Amniotic stem cell (primary cell): ENCODE data around the gene ALDH1B1.
A peak's percentile ranks its signal among the peaks of the same experiment; 100 is the strongest.

ENCODE experiments used
- DNase-seq: peaks from one replicate; lab custom pipeline; 2025; lab: John Stamatoyannopoulos, UW

Gene ALDH1B1

GRCh38 chr9:38392235-38393127 is at the start of gene ALDH1B1:
Gene ALDH1B1 (plus strand): TSS chr9:38392702. CDS start chr9:38395749, 3,047 bp downstream.
- peak; percentile 60 for DNase-seq

- DNase-seq = no peak
Observed at GRCh38 chr9:38343037-38343436, 49.5 kb upstream of the ALDH1B1 start.

- no peak for DNase-seq
Observed at GRCh38 chr9:38343552-38343951, 49.0 kb upstream of the ALDH1B1 start.

- no peak for DNase-seq
Observed at GRCh38 chr9:38344566-38345324, 47.8 kb upstream of the ALDH1B1 start.

- DNase-seq = no peak
Observed at GRCh38 chr9:38345851-38346755, 46.4 kb upstream of the ALDH1B1 start.

- no peak for DNase-seq
Observed at GRCh38 chr9:38346811-38347210, 45.7 kb upstream of the ALDH1B1 start.

GRCh38 chr9:38347271-38347671 is 45.2 kb upstream of the ALDH1B1 start:
- DNase-seq = no peak

- no peak for DNase-seq
Observed at GRCh38 chr9:38347946-38348345, 44.6 kb upstream of the ALDH1B1 start.

- DNase-seq = no peak
Observed at GRCh38 chr9:38350529-38350928, 42.0 kb upstream of the ALDH1B1 start.

GRCh38 chr9:38352530-38353328 is 39.8 kb upstream of the ALDH1B1 start:
- no peak for DNase-seq

GRCh38 chr9:38355115-38355514 is 37.4 kb upstream of the ALDH1B1 start:
- DNase-seq = no peak

- no peak for DNase-seq
Observed at GRCh38 chr9:38355517-38356120, 36.9 kb upstream of the ALDH1B1 start.

GRCh38 chr9:38356851-38357250 is 35.7 kb upstream of the ALDH1B1 start:
- DNase-seq = no peak

- no peak for DNase-seq
Observed at GRCh38 chr9:38357350-38358114, 35.0 kb upstream of the ALDH1B1 start.

GRCh38 chr9:38358390-38359296 is 33.9 kb upstream of the ALDH1B1 start:
- no peak for DNase-seq

GRCh38 chr9:38359297-38359653 is 33.2 kb upstream of the ALDH1B1 start:
- DNase-seq = no peak

- DNase-seq = no peak
Observed at GRCh38 chr9:38359689-38360385, 32.7 kb upstream of the ALDH1B1 start.

- DNase-seq = no peak
Observed at GRCh38 chr9:38360839-38361472, 31.5 kb upstream of the ALDH1B1 start.
